ENCODE measurements around the gene HS6ST1. TPM values are rescaled to one million over a fixed set of nuclear protein-coding genes. Genes with fewer than 3 reads are reported as not detected.

HS6ST1 gene
- total RNA-seq, 4 donors from 2014 or later, result 16.1 to 38.6 (median 26.5) TPM

DNA sequence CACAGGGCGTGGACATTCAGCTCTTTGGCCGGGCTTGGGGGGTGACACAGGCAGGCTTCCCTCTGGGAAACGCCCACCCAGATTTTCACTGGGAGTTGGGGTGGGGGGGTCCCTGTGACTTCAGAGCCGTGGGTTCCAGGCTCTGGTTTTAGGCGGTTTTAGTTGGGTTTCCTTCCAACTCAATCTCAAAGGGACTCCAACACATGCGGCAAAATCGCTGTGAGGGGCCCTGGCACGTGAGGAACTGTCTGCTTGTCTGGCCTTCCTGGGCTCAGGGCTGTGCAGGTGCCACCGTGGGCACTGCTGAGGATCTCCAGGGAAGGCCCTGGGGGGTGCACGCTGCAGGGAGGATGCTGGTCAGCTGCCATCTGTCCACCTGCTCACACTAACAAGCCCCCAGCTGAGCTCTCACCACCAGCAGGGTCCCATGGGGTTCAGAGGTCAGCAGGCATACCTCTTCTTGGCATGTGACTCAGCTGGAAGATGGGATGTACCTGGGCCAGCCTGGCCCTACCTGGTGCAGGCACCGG is 11.7 kb downstream of the HS6ST1 start:
- Histone ChIP-seq H3K27me3 (no peaks in the 10 kb centered on the region), H3K4me3 (no peak overlapping the region), H3K36me3 (no peaks in the 10 kb centered on the region), H3K27ac (peak overlapping the region; percentile 60 to 92 (median 81)), H3K9me3 (no peaks in the 10 kb centered on the region), H3K4me1 (peaks cover 38 to 66% (median 54%) of the 10 kb centered on the region in 4 donors)
- TF ChIP-seq POLR2A (IDR thresholded peaks at IDR 0.05) (no peak), POLR2AphosphoS5 (IDR thresholded peaks at IDR 0.05) (no peak), EP300 (IDR thresholded peaks at IDR 0.05; ENCODE audit: low read depth) (no peak)
- TF ChIP-seq, protein P1, sequence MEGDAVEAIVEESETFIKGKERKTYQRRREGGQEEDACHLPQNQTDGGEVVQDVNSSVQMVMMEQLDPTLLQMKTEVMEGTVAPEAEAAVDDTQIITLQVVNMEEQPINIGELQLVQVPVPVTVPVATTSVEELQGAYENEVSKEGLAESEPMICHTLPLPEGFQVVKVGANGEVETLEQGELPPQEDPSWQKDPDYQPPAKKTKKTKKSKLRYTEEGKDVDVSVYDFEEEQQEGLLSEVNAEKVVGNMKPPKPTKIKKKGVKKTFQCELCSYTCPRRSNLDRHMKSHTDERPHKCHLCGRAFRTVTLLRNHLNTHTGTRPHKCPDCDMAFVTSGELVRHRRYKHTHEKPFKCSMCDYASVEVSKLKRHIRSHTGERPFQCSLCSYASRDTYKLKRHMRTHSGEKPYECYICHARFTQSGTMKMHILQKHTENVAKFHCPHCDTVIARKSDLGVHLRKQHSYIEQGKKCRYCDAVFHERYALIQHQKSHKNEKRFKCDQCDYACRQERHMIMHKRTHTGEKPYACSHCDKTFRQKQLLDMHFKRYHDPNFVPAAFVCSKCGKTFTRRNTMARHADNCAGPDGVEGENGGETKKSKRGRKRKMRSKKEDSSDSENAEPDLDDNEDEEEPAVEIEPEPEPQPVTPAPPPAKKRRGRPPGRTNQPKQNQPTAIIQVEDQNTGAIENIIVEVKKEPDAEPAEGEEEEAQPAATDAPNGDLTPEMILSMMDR (IDR thresholded peaks at IDR 0.05), result no peak
- intact Hi-C loops (cut with DNase I; ENCODE audit: low total_unique reads) (no loop called here), in situ Hi-C loops (cut with MboI; ENCODE audit: low pct_ligation_motif_present in 1 of 4, low pct_unique_long_range_greater_than_20kb in 1 of 4, low sequenced_read_pairs in 3 of 4) (no loop called here)
- DNase-seq, result no peak
- WGBS, 2 donors (ENCODE audit: low coverage in 1 of 2), result 82% methylated on average over 9 of the region's 11 CpGs; no CpG with 5 or more reads in 1 of the 2 donors

DNA sequence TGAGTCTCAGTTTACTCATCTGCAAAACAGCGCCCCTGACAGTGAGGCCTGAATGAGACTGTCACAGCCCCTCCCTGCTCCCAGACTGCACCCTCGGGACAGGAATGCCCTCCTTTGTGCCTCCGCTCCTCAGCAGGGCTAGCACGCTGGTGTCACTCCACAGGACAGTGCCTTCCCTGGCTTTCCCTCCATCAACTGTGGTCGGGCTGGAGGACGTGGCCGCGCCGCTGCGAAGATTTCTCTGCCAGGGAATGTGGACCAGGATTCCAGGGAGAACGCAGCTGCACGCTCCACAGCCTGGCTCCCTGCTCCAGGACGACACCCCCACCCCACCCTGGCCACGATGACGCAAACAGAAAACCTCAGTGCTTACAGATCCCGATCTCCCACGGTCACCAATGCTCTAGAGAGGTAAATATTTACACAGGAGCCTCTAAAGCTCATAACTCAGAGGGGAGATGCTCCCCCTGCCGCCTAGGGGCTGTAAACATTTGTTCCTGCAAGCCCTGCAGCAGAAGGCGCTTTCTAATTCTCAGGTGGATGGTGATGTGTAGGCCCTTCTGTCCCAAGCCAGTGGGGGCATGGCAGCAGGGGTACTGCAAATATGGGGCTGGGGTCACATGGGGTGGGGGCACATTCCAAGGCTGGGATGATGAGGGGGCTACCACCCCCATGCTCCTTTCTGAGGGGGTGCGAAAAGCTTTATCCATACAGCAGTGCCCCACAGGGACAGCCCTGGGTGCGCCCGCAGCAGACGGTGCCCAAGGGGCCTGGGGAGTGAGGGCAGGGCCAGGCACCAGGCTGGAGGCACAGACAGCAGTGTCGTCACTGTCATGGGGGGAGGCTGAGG is 12.4 kb downstream of the HS6ST1 start:
- Histone ChIP-seq H3K4me3 (no peak overlapping the region), H3K36me3 (no peaks in the 10 kb centered on the region), H3K9me3 (no peaks in the 10 kb centered on the region), H3K27me3 (no peaks in the 10 kb centered on the region), H3K27ac (peak overlapping the region; percentile 69 to 92 (median 81)), H3K4me1 (peaks cover 43 to 70% (median 59%) of the 10 kb centered on the region in 4 donors)
- DNase-seq, result peak; percentile 81
- TF ChIP-seq, protein P1 (IDR thresholded peaks at IDR 0.05), result peak in 4 of 5 experiments; percentile 9 to 38 (median 16)
- peak; percentile 98 for TF ChIP-seq EP300 (IDR thresholded peaks at IDR 0.05; ENCODE audit: low read depth)
- peak; percentile 81 to 84 (median 84) for TF ChIP-seq POLR2AphosphoS5 (IDR thresholded peaks at IDR 0.05)
- TF ChIP-seq POLR2A (IDR thresholded peaks at IDR 0.05), result no peak
- 40 to 45% methylated on average over 1 to 24 of the region's 24 CpGs for WGBS, 2 donors (ENCODE audit: low coverage in 1 of 2)
- in situ Hi-C loops (cut with MboI; ENCODE audit: low pct_ligation_motif_present in 1 of 4, low pct_unique_long_range_greater_than_20kb in 1 of 4, low sequenced_read_pairs in 3 of 4) (no loop called here), intact Hi-C loops (cut with DNase I; ENCODE audit: low total_unique reads) (no loop called here)

DNA sequence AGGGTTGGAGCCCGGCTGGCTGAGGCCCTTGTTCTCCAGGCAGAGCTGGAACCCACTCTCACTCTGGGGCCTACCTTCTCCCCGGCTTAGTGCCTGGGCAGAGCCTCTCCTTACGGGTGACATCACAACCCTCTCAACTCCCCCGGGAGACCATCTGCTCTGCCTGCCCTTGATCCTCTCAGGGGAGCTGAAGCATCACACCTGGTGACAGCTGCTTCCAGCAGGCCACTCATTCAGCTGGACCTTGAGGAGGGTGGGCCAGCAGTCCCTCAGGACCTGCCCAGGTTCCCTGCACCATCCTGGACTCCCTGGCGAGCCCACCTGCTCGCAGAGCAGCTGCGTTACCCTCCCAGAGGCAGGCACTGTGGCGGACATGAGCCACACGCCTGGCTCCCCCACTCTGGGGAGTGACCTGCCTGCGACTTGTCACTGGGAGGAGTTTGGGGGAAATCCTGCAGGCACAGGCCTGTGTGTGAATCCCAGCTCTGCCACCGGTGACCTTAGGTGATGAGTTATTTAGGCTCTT is 13.1 kb downstream of the HS6ST1 start:
- intact Hi-C loops (cut with DNase I; ENCODE audit: low total_unique reads), result no loop called here
- Histone ChIP-seq H3K36me3 (no peaks in the 10 kb centered on the region), H3K27ac (peak overlapping the region; percentile 69 to 92 (median 81)), H3K9me3 (no peaks in the 10 kb centered on the region), H3K4me3 (no peak overlapping the region), H3K27me3 (no peaks in the 10 kb centered on the region), H3K4me1 (peaks cover 49 to 76% (median 63%) of the 10 kb centered on the region in 4 donors)
- in situ Hi-C loops (cut with MboI; ENCODE audit: low pct_ligation_motif_present in 1 of 4, low pct_unique_long_range_greater_than_20kb in 1 of 4, low sequenced_read_pairs in 3 of 4), result no loop called here
- WGBS, 2 donors (ENCODE audit: low coverage in 1 of 2), result 52% methylated on average over 11 of the region's 11 CpGs; no CpG with 5 or more reads in 1 of the 2 donors
- TF ChIP-seq, protein P1 (IDR thresholded peaks at IDR 0.05), result no peak
- TF ChIP-seq EP300 (IDR thresholded peaks at IDR 0.05; ENCODE audit: low read depth) (no peak), POLR2AphosphoS5 (IDR thresholded peaks at IDR 0.05) (no peak), POLR2A (IDR thresholded peaks at IDR 0.05) (no peak)
- DNase-seq, result no peak
